Suppressor macrophage treated with lipopolysaccharide for 4 hours (primary cell): Measurements from ENCODE around the gene EFCAB8.

Experiments
- DNase-seq: peaks from one replicate; pipeline ENCODE4 v3.0.0-alpha.2; 2020

EFCAB8 gene

GRCh38 chr20:32991383-32991782 lies 132.7 kb downstream of the EFCAB8 start:
- DNase-seq: no peak

DNA sequence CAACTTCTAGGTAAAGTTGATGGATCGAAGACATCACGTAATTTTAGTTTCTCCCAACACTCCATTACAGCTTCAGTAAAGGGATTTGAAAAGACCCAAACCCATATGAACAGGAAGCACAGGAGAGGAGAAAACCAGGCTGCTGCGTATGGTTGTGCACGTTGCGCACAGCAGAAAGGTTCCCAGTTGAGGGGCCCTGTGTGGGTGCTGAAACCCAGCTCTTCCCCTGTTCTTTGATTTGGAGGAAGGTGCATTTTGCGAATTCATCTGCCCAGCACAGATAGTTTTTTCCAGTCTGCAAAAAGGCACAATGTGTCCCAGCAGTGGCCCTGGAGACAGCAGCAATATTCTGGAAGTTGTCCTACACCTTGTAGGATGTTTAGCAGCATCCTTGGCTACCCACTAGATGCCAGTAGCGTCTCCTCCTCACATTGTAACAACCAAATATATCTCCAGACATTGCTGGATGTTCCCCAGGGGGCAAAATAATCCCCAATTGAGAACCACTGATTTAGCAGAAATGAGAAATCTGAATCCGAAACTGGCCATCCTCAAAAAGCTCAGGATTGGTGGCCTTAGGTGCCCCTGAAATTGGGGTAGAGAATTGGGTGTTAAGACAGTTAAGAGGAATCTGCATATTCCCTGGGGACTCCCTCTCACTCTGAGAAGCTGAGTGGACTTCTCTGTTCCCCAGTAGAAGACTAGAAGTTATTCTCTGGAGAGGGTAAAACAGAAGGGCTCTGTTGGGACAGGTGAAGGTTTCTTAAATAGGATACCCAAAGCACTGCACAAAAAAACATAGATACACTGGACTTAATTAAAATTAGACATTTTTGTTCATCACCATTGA lies 133.3 kb downstream of the EFCAB8 start:
- DNase-seq: no peak

DNA sequence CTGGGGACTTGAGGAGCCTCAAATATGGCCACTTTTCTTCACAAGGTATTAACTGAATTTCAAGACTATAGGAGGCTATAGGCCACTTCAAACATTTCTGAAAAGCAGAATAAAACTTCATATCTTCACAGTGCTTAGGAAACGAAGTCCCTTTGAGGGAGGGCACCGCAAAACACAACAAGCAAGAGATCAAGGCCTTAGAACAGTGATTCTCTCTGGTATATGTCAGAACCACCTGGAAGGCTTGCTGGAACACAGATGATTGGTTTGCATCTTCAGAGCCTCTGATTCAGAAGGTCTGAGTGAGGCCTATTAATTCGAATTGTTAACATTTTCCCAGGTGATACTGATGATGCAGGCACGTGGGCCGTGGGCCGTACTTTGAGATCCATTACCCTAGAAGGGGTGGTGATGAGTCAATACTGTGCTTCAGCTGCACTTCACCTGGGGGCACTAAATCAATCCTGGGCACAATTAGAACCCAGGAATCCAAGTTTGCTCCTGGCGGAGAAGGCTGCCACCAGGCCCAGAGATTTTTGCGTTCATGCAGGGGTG lies 134.8 kb downstream of the EFCAB8 start:
- no peak for DNase-seq

DNA sequence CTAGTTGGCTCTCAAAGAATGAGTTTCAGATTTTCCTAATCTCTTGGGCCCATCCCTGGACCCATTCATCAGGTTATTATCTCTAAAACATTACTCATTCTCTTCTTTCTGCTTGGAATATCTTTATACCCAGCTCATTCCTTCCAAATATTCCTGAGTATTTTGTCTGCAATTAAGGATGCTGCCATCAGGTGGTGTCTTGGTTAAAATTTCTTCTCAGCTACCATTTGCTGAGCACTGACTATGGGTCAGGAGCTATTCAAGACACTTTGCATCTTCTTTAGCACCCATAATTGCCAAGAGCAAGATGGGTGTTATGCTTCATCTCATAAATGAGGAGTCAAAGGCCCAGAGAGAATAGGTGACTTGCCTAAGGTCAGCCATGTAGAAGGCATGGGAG lies 137.1 kb downstream of the EFCAB8 start:
- DNase-seq: no peak

- no peak for DNase-seq
Observed at GRCh38 chr20:32997431-32997830, 138.7 kb downstream of the EFCAB8 start.

GRCh38 chr20:32999603-33000250 lies 141.0 kb downstream of the EFCAB8 start:
- DNase-seq: peak; percentile 60

GRCh38 chr20:33000802-33001466 lies 142.2 kb downstream of the EFCAB8 start:
- no peak for DNase-seq

GRCh38 chr20:33002087-33002808 lies 143.5 kb downstream of the EFCAB8 start:
- DNase-seq: no peak

DNA sequence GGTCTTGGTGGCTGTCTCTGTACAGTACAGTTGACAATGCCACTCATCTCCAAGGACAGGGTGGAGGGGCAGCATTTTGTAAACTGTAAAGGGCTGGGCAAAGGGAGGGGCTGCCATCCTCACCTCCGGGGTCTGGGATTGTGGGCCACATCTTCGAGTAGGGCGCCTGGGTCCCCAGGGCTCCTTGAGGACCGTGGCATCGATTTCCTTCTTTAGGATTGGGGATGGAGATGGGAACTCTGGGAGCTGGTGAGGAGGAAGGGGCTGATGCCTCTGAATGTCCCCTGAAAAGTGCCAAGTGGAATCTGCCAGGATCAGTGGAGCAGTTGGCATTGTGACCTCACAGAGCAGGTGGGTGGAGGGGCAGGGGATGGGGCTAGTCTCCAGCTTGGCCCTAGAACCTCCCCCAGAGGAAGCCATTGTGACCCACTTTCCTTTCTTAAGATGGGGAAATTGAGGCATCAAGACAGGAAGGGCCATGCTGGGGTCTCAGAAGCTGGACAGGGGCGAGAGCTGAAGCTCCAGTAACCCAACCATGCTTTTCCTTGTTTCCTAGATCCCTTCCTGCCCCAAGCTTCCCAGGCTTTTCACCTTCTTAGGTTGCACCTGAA lies 145.5 kb downstream of the EFCAB8 start, which contains the start of gene SUN5:
Gene SUN5 (minus strand): TSS at position 293 of the 611 bp plus-strand sequence. CDS start 93 bp downstream, at position 200.
- no peak for DNase-seq

DNA sequence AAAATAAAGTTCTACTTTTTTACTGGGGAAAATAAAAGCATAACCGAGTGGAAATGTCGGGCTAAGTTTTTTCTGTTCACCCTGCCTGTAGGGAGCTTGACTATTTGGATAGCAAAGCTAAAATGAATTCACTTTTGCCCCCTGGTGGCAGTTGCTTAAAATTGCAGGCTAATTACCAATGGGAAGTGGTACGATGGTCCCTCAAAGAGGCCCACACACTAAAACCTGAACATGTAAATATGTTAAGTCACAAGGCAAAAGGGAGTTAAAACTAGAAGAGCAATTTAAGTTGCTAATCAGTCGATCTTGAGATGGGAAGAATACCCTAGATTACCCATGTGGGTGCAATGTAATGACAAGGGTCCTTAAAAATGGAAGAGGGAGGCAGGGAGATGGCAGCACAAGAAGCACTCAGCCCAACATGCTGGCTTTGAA lies 146.4 kb downstream of the EFCAB8 start:
- DNase-seq: peak; percentile 65

DNA sequence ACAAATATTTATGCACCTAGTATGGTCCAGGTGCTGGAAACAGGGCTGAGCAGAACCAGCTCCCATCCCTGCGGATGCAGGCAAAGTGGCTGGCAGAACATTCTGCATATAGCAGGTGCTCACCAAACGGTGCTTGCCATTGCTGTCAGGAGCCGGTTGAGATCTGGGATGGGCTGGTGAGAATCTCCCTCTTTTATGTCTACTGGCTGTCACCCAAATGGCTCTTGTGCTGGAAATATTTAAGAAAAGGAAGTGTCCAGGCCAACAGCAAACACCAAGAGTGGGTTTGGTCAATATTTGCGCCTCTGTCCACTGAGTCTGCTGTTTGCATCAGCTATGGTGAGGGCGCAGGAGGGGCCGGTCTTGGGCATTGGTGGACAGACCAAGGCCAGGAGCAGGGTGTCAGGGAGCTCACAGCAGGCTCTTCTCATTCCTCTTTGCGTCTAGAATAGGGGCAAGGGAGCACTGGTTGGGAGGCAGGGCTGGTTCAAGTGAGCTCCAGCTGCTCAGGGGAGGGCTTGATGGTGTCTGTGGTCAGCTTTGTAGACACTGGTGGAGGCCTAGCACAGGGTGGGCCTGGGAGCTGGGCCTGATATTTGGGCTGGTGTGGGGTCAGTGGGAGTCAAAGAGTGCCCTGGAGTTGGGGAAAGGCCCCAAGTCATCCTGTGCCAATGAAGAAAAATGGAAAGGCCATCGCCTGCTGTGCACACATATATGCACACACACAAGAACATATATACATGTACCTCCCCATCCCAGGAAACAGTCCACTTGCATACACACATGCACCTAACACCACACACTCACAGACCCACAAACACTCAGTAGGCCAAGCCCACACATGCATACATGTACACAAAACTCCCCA lies 147.4 kb downstream of the EFCAB8 start:
- DNase-seq: no peak

DNA sequence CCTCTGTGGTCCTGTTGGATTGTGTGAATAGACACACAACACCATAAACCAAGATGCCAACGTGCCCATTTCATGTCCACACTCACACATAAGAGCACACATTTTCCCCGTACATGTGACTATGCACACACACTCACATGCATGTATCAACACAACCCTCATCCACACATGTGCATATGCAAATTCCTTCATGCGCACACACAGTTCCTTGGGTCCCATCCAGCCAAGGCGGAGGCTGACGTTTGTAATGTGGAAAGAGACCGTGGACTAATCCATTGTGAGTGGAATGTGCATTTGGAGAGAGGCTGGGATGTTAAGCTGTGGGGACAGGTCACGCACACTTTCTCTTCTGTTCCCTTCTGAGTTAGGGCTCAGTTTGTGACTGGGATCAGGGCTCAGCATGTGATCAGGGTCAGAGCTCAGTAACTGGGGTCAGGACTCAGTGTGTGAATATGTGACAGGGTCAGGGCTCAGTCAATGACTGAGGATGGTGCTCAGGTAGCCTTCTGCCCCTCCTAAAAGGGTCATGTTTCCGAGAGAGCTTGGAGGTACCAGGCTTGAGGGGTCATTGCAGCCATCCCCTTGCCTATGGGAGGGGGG lies 148.2 kb downstream of the EFCAB8 start:
- no peak for DNase-seq

DNA sequence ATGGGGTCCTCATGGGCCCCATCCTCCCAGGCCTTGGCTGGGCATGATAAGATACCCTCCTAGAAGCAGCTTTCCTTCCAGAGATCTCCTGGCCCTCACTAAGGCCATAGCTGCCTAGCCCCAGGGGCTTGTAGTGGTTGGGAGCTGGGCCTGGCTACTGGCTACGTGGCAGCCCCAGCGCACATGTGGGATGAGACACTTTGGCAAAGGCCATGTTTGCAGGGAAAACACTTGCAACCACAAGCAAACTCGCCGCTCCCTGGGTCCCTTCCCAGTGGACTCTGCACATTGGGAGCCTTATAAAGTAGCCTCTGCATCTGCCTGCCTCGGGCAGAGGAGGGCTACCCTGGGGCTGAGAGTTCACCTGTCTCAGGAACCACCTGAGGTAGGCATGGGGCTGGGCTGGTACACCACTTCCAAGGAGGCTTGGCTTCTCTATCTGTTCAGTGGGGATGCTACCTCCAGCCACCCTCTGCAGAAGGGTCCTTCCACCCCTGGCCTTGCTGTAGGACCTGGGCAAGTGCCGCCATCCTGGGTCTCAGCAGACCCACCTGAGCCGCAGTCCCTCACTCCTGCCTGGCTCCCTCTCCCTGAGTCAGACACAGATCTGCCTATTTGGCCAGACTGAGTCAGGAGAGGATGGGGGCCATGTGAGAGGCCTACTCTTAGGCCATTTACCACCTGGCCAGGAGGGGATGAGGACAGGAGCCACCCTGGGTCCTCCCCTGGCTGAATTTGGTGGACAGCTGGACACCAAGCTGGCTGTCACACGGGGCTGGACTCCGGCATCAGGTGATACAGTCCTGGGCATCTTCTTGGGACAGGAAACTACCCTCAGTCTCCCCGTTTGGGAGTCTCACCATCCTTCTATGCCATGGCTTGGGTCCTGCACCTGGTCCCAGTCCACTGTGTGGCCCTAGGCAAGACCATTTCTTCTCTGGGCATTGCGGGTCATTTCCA lies 148.9 kb downstream of the EFCAB8 start, which contains the start of gene BPIFB2:
Gene BPIFB2 (plus strand): TSS at position 329 of the 960 bp plus-strand sequence. CDS start 871 bp downstream, outside the sequence.
- DNase-seq: no peak

- no peak for DNase-seq
Observed at GRCh38 chr20:33008336-33009213, 149.9 kb downstream of the EFCAB8 start.

DNA sequence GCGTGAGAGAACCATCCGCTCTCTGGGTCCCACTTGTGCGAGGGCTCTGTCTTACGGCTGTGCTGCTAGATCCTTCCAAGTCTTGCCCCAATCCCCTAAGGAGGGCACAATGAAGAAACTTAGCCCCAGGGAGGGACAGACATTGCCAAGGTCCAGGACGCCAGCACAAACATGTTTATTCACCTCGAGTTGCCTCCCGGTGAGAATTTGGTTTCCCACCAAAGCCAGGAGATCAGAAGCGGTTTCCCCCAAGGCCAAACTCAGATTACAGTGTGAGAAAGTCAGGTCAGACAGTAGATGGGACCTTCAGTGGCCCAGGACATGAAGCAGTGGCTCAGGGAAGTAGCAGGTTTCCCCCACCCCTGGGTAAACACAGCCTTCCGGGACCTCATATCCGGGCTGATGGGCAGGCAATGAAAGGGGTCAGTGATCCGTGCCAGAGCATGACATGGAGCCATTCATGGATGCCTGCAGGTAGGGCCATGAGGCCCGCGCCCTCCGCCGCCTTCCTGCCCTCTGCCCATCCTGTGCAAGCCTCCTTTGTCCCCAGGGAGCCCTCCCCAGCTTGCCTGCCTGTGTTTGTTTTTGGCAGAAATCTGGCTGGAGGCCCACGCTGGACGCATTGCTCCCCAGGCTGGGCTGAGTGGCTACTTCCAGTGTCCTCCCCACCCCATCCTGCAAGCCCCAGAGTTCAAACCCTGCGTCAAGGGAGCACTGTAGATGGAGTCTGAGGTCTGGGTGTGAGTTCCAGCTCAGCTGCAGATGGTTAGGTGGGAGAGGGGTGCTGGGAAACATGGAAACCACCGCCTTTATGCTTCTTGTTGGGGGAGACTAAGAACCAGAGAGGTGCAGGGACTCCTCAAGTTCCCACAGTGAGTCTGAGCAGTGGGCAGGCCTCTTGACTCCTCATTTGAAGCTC lies 150.8 kb downstream of the EFCAB8 start:
- no peak for DNase-seq

GRCh38 chr20:33010133-33010504 lies 151.4 kb downstream of the EFCAB8 start:
- DNase-seq: no peak
